ENCODE data around the gene ANKRD42.

DNA sequence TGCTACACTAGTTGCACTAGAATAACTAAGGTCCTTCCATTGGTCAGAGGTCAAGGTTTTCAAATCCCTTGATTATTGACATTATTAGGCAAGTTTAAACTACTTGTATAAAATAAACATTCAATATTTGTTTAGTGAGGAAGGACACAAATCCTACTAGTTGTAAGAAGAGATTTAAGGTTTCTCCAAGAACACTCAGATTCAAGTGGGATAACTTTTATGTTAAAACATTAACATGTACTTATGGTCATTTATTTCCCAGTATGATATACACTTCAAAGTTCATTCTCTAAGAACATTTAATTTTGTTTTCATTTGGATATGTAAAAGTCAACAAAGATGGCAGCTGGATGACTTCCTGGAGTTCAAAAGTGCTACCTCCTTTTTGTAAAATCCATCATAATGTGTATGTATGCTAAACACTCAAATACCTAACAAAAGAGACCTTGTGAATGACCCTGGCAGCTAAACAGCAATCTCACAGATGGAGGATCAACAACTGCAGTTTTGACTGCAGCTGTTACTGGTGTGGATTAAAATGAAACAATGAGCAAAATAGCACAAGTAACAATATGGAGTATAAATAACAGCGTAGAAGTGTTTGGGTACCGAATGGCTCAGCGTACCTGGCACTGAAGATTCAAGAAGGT, 91.1 kb downstream of the ANKRD42 start:
- TF ChIP-seq, protein P1, sequence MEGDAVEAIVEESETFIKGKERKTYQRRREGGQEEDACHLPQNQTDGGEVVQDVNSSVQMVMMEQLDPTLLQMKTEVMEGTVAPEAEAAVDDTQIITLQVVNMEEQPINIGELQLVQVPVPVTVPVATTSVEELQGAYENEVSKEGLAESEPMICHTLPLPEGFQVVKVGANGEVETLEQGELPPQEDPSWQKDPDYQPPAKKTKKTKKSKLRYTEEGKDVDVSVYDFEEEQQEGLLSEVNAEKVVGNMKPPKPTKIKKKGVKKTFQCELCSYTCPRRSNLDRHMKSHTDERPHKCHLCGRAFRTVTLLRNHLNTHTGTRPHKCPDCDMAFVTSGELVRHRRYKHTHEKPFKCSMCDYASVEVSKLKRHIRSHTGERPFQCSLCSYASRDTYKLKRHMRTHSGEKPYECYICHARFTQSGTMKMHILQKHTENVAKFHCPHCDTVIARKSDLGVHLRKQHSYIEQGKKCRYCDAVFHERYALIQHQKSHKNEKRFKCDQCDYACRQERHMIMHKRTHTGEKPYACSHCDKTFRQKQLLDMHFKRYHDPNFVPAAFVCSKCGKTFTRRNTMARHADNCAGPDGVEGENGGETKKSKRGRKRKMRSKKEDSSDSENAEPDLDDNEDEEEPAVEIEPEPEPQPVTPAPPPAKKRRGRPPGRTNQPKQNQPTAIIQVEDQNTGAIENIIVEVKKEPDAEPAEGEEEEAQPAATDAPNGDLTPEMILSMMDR (IDR thresholded peaks at IDR 0.05; ENCODE audit: low read length): no peak
- no peak for TF ChIP-seq EZH2 (optimal IDR thresholded peaks at IDR 0.05; ENCODE audit: low read depth, low read length)

All from MM.1S (cell line).